ENCODE data around the gene CFAP161. TPM values are rescaled to one million over a fixed set of nuclear protein-coding genes. Genes with fewer than 3 reads are reported as not detected.
A peak's percentile ranks its signal among the peaks of the same experiment; 100 is the strongest.

CFAP161 gene
- total and polyA plus RNA-seq, 2 donors from 2014 or later = 0.50 TPM; not detected in 1

- Histone ChIP-seq H3K36me3 (ENCODE audit: control insufficient read depth in 2 of 3, insufficient read depth in 3 of 3, low read length in 3 of 3) (no peaks in the 10 kb centered on the region), H3K4me1 (ENCODE audit: control insufficient read depth in 2 of 3, insufficient read depth in 2 of 3, low read depth in 1 of 3, low read length in 3 of 3) (no peaks in the 10 kb centered on the region), H3K27me3 (ENCODE audit: control insufficient read depth, insufficient read depth, low read length) (no peaks in the 10 kb centered on the region), H3K4me3 (ENCODE audit: low read length in 3 of 3) (no peak overlapping the region), H3K9ac (ENCODE audit: low read length in 3 of 3) (no peak overlapping the region), H3K9me3 (ENCODE audit: control insufficient read depth in 2 of 3, insufficient read depth in 1 of 3, low read length in 3 of 3) (no peaks in the 10 kb centered on the region), H3K27ac (ENCODE audit: low read depth in 2 of 2, low read length in 2 of 2) (no peak overlapping the region)
- peak in 4 of 5 donors; percentile 46 to 80 (median 68) for DNase-seq
- no peak for FAIRE-seq
- intact Hi-C loops (cut with DNase I) = loop anchor here (10.0 kb wide), 1 partner anchor 158 kb away; no protein-coding TSS in a partner anchor
- TF ChIP-seq CTCF (IDR thresholded peaks at IDR 0.05; ENCODE audit: borderline replicate concordance, extremely low read depth, insufficient read depth) = peak; percentile 84
Measured at GRCh38 chr15:81106560-81106959, 27.5 kb upstream of the CFAP161 start.

GRCh38 chr15:81107889-81108288 lies 26.2 kb upstream of the CFAP161 start:
- Histone ChIP-seq H3K27me3 (ENCODE audit: control insufficient read depth, insufficient read depth, low read length) (no peaks in the 10 kb centered on the region), H3K36me3 (ENCODE audit: control insufficient read depth in 2 of 3, insufficient read depth in 3 of 3, low read length in 3 of 3) (no peaks in the 10 kb centered on the region), H3K9ac (ENCODE audit: low read length in 3 of 3) (no peak overlapping the region), H3K4me1 (ENCODE audit: control insufficient read depth in 2 of 3, insufficient read depth in 2 of 3, low read depth in 1 of 3, low read length in 3 of 3) (no peaks in the 10 kb centered on the region), H3K9me3 (ENCODE audit: control insufficient read depth in 2 of 3, insufficient read depth in 1 of 3, low read length in 3 of 3) (no peaks in the 10 kb centered on the region), H3K27ac (ENCODE audit: low read depth in 2 of 2, low read length in 2 of 2) (no peak overlapping the region), H3K4me3 (ENCODE audit: low read length in 3 of 3) (no peak overlapping the region)
- no peak for TF ChIP-seq CTCF (IDR thresholded peaks at IDR 0.05; ENCODE audit: borderline replicate concordance, extremely low read depth, insufficient read depth)
- no peak for FAIRE-seq
- no peak for DNase-seq
- intact Hi-C loops (cut with DNase I) = loop anchor here (10.0 kb wide), 1 partner anchor 157 kb away; no protein-coding TSS in a partner anchor

GRCh38 chr15:81108427-81108826 lies 25.6 kb upstream of the CFAP161 start:
- Histone ChIP-seq H3K27me3 (ENCODE audit: control insufficient read depth, insufficient read depth, low read length) (no peaks in the 10 kb centered on the region), H3K9me3 (ENCODE audit: control insufficient read depth in 2 of 3, insufficient read depth in 1 of 3, low read length in 3 of 3) (no peaks in the 10 kb centered on the region), H3K27ac (ENCODE audit: low read depth in 2 of 2, low read length in 2 of 2) (no peak overlapping the region), H3K4me3 (ENCODE audit: low read length in 3 of 3) (no peak overlapping the region), H3K4me1 (ENCODE audit: control insufficient read depth in 2 of 3, insufficient read depth in 2 of 3, low read depth in 1 of 3, low read length in 3 of 3) (no peaks in the 10 kb centered on the region), H3K9ac (ENCODE audit: low read length in 3 of 3) (no peak overlapping the region), H3K36me3 (ENCODE audit: control insufficient read depth in 2 of 3, insufficient read depth in 3 of 3, low read length in 3 of 3) (no peaks in the 10 kb centered on the region)
- FAIRE-seq (no peak), DNase-seq (no peak)
- intact Hi-C loops (cut with DNase I) = loop anchor here (10.0 kb wide), 1 partner anchor 156 kb away; no protein-coding TSS in a partner anchor
- peak; percentile 24 for TF ChIP-seq CTCF (IDR thresholded peaks at IDR 0.05; ENCODE audit: borderline replicate concordance, extremely low read depth, insufficient read depth)

GRCh38 chr15:81111018-81111417 lies 23.1 kb upstream of the CFAP161 start:
- Histone ChIP-seq H3K9me3 (ENCODE audit: control insufficient read depth in 2 of 3, insufficient read depth in 1 of 3, low read length in 3 of 3) (no peaks in the 10 kb centered on the region), H3K27ac (ENCODE audit: low read depth in 2 of 2, low read length in 2 of 2) (no peak overlapping the region), H3K9ac (ENCODE audit: low read length in 3 of 3) (no peak overlapping the region), H3K36me3 (ENCODE audit: control insufficient read depth in 2 of 3, insufficient read depth in 3 of 3, low read length in 3 of 3) (no peaks in the 10 kb centered on the region), H3K4me1 (ENCODE audit: control insufficient read depth in 2 of 3, insufficient read depth in 2 of 3, low read depth in 1 of 3, low read length in 3 of 3) (no peaks in the 10 kb centered on the region), H3K4me3 (ENCODE audit: low read length in 3 of 3) (no peak overlapping the region), H3K27me3 (ENCODE audit: control insufficient read depth, insufficient read depth, low read length) (no peaks in the 10 kb centered on the region)
- no peak for TF ChIP-seq CTCF (IDR thresholded peaks at IDR 0.05; ENCODE audit: borderline replicate concordance, extremely low read depth, insufficient read depth)
- DNase-seq = no peak
- FAIRE-seq = no peak
- intact Hi-C loops (cut with DNase I) = no loop called here
